GM20000 (cell line): Measurements from ENCODE around the gene NKX3-2.

ENCODE experiments used
- DNase-seq: peaks from one replicate; pipeline ENCODE4 v3.0.0; 2012; ENCODE audit warnings: low spot score
- TF ChIP-seq, protein P1 (sequence below): IDR thresholded peaks from 2 replicates; pipeline ENCODE4 v1.5.1; 2012; ENCODE audit warnings: mild to moderate bottlenecking, control low read depth; ENCODE audit errors: extremely low read depth, missing control alignments

Gene NKX3-2

DNA sequence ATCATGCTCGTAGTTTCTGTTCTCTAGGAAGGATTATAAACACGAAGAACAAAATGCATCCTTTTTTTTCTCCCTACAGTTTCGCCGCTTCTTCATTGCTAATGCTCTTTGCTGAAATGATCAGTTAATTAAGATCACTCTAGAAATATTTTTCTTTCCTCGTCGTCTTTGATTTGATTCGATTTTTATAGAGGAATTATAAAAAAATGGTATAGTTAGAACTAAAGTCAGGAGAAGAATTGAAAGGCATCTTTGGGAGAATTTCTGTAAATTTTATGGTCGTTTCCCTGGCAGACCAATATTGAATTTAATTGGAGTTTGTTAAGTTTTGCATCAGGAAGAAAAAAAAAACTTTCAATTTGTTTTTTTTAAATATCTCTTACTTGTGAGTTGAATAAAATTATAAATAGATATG lies 1.1 kb upstream of the NKX3-2 start:
- TF ChIP-seq, protein P1, sequence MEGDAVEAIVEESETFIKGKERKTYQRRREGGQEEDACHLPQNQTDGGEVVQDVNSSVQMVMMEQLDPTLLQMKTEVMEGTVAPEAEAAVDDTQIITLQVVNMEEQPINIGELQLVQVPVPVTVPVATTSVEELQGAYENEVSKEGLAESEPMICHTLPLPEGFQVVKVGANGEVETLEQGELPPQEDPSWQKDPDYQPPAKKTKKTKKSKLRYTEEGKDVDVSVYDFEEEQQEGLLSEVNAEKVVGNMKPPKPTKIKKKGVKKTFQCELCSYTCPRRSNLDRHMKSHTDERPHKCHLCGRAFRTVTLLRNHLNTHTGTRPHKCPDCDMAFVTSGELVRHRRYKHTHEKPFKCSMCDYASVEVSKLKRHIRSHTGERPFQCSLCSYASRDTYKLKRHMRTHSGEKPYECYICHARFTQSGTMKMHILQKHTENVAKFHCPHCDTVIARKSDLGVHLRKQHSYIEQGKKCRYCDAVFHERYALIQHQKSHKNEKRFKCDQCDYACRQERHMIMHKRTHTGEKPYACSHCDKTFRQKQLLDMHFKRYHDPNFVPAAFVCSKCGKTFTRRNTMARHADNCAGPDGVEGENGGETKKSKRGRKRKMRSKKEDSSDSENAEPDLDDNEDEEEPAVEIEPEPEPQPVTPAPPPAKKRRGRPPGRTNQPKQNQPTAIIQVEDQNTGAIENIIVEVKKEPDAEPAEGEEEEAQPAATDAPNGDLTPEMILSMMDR, result no peak
- no peak for DNase-seq

DNA sequence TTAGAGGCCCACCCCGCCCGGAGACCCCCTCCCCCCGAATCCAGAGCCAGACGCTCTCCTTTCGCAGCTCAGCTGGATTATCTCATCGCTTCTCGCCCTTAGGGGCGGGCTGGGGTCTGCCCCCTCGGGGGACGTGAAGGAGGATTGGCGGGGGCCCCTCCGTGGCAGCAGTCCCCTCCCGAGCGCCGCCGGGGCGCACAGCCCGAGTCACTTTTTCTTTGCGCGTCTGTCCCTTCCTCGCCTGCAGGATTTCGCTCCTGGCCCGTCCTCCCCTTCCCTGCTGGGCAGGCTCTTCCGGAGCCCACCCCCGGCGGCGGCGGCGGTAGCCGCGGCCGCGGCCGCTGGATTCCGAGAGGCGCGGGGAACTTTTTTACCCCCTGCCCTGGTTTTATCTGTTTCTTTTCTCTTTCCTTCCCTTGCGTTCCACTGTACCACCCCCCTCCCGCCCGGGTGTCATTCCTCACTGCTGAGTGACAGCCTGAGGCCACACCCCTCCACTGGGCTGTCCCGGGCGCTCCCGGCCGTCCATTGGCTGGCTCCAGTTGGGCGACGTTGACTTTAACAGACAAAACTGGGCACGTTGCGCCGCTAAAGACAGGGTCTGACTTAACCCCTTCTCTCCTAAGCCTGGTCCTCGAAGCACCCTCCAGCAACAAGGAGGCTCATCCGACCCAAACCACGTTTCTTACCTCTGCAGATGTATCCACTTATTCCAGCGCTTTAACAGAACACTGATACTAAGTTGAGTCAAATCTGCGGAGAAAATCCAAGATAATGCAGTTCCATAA lies 492 bp upstream of the NKX3-2 start:
- peak; percentile 85 for DNase-seq
- TF ChIP-seq, protein P1, result no peak

DNA sequence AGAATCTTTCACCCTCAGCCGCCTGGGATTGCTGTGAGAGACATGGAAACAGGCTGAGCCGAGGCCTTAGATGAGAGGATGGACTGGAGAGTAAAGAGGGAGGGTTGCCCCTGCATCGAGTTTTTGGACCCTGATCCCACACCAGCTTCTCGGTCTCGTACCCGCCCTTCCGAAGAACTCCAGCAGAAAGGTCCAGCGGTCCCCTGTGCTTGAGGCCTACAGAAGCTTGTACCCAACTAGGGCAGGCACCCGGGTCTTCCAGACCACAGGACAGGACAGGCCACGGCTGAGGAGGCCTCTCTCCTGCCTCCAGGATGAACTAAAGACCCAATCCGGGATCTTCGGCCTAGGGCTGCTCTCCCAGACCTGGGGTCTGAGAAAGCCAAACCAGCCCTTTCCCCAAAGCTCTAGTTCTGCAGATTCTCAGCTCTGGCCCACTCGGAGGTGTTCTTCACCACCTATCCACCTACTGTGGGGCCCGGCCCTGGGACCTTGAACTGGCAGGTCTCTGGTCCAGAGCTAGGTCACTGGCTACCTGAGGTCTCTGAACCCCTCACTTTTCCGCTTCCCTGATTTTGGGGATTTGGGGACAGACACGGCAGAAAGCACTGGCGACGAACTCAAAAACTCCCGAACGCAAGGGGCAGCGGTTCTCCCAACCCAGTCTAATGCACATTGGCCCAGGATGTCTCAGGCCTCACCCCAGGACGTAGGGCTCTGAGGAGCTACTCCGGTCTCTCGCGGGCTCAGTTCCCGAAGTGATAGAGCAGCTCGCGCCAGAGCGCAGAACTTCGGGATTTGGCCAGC lies 1.1 kb downstream of the NKX3-2 start:
- TF ChIP-seq, protein P1, result no peak
- DNase-seq, result peak; percentile 47

DNA sequence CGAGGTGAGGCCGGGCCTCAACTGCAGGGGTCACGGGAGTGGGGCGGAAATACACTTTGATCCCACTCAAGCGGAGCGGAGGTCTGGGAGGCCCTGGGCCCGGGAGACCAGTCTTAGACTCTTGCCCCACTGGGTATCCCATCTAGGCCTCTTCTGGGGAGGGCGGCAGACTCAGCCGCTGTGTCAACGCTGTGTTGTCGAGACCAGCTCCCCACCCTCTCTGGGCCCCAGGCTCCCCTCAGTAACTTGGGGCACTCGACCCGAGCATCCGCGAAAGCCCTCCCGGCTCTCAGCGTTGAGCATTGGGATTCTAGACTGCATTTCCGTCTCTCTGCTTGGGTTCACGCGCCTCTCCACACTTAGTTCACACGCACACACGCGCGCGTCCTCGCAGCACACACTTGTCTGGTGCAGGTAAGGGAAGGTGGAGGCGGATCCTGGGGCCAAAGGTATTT lies 1.7 kb downstream of the NKX3-2 start:
- peak; percentile 31 for DNase-seq
- TF ChIP-seq, protein P1, result no peak

DNA sequence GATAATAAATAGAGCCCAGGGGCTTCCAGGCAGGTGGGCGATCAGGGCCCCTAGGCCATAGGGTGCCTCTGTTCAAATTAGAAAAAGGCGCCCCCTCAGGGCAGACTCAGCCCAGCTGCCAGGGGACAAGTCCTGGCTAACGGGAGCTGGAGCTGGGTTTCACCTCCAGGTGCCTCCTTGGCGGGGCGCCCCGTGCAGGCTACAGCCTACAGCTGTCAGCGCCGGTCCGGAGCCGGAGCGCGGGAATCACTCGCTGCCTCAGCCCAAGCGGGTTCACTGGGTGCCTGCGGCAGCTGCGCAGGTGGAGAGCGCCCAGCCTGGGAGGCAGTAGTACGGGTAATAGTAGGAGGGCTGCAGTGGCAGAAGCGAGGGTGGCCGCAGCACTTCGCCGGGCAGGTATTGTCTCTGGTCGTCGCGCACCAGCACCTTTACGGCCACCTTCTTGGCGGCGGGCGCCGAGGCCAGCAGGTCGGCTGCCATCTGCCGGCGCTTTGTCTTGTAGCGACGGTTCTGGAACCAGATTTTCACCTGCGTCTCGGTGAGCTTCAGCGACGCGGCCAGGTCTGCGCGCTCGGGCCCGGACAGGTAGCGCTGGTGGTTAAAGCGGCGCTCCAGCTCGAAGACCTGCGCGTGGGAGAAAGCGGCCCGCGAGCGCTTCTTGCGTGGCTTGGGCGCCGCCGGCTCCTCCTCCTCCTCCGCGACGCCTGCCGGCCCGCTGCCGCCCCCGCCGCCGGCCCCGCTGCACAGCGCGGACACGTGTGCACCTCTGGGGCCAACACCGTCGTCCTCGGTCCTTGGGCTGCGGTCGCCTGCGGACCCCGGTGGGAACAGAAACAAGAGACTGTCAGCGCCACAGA lies 2.4 kb downstream of the NKX3-2 start:
- TF ChIP-seq, protein P1, result peak; percentile 21

DNA sequence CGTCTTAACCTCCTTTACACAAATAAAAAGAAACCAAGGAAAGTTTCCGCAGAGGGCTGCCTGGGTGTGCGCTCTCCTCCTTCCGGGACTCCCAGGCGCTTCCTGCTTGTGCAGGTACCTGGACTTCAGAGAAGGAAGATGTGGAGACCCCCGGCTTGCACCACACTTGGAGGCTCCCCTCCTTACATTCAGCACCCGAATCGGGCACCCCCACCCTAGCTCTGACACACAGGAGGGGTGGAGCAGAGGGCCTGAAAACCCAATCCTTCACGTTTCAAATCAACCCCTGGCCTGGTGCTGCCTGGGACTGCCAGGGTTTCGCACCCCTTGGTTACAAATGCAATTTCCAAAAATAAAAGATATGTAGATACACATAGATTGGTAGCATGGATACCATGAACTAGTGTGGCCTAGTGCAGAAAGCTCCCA lies 3.1 kb downstream of the NKX3-2 start:
- DNase-seq, result peak; percentile 32
- TF ChIP-seq, protein P1, result no peak

More for the DNA sequence above, 2.4 kb downstream of the NKX3-2 start:
- DNase-seq, result peak; percentile 73
